HepG2 (cell line): ENCODE data around the gene SLC1A6.

Experiments used
- YY1 ChIP-seq: IDR thresholded peaks from 2 replicates; pipeline ENCODE4 v1.6.1; 2011; ENCODE audit warnings: low read length, low read depth, moderate library complexity, mild to moderate bottlenecking; ENCODE audit not compliant: insufficient read depth, insufficient replicate concordance
- ZBTB33 ChIP-seq: sonication (generic); formaldehyde crosslinking; IDR thresholded peaks from 2 replicates; pipeline ENCODE4 v1.4.0; 2020; ENCODE audit warnings: missing genetic modification reagents

DNA sequence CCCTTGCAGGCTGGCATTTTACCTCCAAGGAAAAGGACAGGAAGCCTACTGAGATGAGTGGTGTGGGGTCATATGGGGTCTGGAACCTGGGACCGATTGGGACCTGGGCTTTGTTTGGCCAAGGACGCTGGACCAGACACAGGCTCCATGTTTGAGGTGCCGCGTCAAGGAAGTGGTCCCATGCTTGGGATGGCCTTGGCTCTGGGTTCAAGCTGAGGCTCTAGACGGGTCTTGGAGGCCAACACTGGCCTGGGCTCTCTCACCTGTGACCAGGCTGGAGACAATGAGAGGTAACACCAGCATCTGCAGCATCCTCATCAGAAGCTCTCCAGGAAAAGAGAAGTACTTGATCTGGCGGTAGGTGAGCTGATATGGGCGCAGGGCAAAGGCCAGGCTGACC is 8.2 kb downstream of the SLC1A6 start:
- TF ChIP-seq YY1 (no peak), ZBTB33 (CRISPR knock-in tag) (no peak)
